GM12875 (cell line): ENCODE results near the gene TYMP.
"Not testable (repeated sequence)": the region's sequence is repeated elsewhere in the genome, so short reads cannot be mapped to it uniquely, and the experiment has no call there.

Experiments
- H3K4me3 ChIP-seq: one replicate; pipeline ENCODE4 v1.5.1; 2011; ENCODE audit warnings: low read depth, low read length, control low read depth
- TF ChIP-seq, protein P1 (sequence below): IDR thresholded peaks from 2 replicates; pipeline ENCODE4 v1.5.1; 2011; ENCODE audit warnings: low read depth, mild to moderate bottlenecking, control low read depth, inconsistent platforms, low read length, moderate library complexity, borderline replicate concordance; ENCODE audit not compliant: insufficient read depth

Gene TYMP

DNA sequence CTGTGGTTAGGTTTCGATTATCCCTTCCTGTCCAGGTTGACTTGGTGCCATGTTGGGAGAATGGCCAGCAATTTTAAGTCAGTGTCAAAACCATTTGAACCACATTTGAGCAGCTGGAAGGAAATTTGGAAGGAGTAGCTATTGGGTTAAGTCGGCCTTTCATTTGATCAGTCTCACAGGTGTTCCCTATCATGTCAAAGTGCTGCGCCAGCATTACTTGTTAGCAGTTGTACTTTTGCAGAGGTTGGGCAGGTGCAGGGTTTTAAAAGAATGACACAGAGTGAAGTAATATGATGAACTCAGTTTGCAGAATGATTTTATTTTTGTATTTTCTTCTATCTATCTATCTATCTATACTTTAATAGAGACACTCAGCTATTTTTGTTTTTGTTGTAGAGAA is 6.4 kb upstream of the TYMP start:
- no peak overlapping the region for H3K4me3 ChIP-seq
- TF ChIP-seq, protein P1, sequence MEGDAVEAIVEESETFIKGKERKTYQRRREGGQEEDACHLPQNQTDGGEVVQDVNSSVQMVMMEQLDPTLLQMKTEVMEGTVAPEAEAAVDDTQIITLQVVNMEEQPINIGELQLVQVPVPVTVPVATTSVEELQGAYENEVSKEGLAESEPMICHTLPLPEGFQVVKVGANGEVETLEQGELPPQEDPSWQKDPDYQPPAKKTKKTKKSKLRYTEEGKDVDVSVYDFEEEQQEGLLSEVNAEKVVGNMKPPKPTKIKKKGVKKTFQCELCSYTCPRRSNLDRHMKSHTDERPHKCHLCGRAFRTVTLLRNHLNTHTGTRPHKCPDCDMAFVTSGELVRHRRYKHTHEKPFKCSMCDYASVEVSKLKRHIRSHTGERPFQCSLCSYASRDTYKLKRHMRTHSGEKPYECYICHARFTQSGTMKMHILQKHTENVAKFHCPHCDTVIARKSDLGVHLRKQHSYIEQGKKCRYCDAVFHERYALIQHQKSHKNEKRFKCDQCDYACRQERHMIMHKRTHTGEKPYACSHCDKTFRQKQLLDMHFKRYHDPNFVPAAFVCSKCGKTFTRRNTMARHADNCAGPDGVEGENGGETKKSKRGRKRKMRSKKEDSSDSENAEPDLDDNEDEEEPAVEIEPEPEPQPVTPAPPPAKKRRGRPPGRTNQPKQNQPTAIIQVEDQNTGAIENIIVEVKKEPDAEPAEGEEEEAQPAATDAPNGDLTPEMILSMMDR, result no peak

DNA sequence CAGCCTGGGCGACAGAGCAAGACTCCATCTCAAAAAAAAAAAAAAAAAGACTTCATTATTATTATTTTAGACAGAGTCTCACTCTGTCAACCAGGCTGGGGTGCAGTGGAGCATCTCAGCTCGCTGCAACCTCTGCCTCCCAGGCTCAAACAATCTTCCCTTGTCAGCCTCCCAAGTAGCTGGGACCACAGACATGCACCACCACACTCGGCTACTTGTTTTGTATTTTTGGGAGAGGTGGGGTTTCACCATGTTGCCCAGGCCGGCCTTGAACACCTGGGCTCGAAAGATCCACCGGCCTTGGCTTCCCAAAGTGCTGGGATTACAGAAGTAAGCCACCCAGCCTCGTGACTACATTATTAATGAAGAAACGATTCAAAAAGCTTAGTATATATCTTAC is 5.3 kb upstream of the TYMP start:
- TF ChIP-seq, protein P1, result no peak
- no peak overlapping the region for H3K4me3 ChIP-seq

DNA sequence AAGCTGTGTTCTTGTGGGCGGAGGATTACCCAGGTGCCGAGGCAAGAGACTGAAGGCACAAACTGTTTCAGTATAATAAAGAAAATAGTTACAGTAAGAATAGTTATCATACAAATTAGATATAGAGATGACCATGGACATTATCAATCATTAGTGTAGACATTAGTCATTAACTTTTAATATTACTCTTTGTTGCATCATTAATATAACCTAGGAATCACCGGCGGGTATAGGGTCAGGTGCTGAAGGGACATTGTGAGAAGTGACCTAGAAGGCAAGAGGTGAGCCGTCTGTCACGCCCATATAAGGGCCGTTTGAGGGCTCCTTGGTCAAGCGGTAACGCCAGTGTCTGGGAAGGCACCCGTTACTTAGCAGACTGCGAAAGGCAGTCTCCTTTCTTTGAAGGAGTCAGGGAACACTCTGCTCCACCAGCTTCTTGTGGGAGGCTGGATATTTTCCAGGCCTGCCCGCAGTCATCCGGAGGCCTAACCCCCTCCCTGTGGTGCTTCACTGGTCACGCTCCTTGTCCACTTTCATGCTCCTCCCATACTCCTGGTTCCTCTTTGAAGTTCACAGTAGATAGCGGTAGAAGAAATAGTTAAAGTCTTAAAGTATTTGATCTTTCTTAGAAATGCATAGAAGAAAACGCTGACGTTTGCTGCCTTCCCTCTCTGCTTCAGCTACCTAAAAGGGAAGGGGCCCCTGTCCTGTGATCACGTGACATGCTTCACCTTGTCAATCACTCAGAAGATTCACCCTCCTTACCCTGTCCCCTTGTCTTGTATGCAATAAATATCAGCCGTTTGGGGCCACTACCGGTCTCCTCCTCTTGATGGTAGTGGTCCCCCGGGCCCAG is 4.3 kb upstream of the TYMP start:
- not testable (repeated sequence) for H3K4me3 ChIP-seq

DNA sequence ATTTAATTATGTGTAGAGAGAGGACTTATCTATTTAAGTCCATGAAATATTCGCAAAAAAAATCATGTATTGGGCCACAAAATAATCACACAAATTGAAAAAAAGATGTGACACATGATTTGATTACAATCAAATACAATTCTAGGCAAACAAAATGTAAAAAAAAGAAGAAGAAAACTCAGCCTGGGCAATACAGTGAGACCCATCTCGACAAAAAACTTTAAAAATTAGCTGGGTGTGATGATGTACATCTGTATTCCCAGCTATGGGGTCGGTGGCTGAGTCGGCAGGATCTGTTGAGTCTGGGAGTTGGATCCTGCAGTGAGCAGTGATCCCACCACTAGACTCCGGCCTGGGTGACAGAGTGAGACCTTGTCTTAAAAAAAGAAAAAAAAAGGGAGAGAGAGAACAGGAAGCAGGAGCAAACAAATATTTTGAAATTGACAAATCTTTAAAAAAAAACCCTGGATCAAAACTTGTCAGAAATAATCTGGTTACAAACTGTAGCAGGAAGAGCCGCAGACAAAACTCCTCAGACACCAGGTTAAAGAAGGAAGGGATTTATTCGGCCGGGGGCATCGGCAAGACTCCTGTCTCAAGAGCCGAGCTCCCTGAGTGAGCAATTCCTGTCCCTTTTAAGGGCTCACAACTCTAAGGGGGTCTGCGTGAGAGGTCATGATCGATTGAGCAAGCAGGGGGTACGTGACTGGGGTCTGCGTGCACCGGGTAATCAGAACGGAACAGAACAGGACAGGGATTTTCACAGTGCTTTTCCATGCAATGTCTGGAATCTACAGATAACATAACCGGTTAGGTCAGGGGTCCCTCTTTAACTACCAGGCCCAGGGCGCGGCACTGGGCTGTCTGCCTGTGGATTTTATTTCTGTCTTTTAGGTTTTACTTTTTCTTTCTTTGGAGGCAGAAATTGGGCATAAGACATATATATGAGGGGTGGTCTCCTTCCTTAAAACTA is 3.3 kb upstream of the TYMP start:
- H3K4me3 ChIP-seq, result no peak overlapping the region

DNA sequence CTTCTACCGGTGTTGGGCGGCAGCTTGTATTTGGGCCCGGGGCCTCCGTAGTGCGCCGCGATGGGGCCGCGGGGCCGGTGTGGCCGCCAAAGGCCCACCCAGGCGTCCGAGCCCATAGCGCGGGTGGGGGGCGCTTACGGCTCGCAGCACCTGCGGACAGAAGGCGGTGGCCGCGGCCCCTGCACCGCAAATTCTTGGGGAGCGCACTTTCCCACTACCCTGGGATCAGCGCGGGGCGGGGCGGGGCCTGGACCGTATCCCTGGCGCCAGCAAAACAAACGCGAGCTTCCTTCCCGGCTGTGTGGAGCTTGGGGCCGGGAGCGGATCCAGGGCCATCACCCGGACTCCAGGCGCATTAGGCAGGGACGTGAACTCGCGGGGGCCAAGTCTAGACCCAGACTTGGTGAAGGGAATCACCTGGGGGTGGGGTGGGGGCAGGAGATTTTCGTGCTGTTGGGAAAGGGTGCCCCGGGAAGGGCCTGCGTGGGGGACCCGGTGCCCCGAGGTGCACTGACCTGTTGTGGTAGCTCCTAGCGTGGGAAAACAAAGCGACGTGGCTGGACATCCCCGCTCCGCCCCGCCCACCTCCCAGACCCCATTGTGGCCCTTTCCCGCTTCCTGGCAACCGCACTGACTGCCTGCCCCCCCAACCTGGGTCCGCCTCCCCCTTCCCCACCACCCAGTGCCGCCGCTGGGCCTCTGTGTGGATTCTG is 2.3 kb upstream of the TYMP start:
- H3K4me3 ChIP-seq, result peak overlapping the region; percentile 82
- TF ChIP-seq, protein P1, result no peak

More for the DNA sequence above, 3.3 kb upstream of the TYMP start:
- TF ChIP-seq, protein P1, result no peak

DNA sequence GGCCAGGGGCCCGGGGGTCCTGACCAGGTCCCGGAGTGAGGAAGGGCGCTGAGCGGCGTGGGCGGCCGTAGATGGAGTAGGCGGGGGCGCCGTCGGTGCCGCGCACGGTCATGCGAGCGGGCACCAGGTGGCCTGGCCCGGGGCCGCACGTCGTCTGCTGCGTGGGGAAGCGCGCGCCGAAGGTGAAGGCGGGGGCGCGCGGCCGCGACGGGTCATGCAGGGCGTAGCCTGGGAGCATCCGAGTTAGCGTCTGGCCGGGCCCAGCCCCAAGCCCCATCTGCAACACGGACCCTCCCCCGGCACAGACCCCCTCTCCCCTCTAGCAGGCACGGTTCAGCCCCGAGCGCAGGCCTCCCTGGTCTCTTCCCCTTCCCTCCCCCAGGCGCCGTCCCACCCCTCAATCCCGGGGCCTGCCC is 1.7 kb upstream of the TYMP start:
- peak overlapping the region; percentile 82 for H3K4me3 ChIP-seq
- TF ChIP-seq, protein P1, result 0 out of 2 replicates have a peak, but pooled peaks have one; percentile 3

DNA sequence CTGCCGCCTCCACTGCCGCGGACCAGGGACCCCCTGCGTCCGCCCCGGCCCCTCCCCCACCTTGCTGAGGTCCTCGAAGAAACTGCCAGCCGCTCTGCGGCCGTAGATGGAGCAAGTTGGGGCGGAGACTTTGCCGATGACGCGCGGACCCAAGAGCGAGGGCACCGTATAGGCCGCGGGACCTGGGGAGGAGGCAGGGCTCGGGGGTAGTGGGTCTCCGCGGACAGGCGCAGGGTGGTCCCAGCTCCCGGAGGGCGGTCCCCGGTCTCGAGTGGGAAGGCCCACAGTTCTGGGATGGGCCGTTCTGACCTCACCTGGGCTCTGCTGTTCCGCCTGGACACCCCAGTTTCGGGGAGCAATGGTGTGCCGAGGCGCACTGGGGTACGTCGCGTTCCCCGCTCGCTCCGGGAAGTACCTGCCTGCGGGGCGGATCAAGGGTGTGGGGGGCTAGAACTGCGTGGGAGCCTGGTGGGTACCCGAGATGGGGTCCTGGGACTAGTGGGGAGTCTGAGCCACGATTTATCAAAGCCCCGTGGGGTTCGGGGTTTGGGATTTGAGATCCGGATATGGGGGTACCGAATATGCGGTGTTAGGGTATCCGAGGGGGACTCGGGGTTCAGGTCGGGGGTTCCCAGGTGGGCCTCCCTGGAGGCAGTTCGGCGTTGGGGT is 1.2 kb upstream of the TYMP start:
- H3K4me3 ChIP-seq, result peak overlapping the region; percentile 82
- TF ChIP-seq, protein P1, result no peak
